Hematopoietic multipotent progenitor cell treated with erythropoietin and hydrocortisone succinate and interleukin-3 and kit ligand, for 8 days (in vitro differentiated cells): ENCODE measurements around the gene CLASP1.
"Not testable (repeated sequence)": the region's sequence is repeated elsewhere in the genome, so short reads cannot be mapped to it uniquely, and the experiment has no call there.

Experiments
- DNase-seq: peaks from one replicate; pipeline ENCODE4 v3.0.0-alpha.2; 2015

The CLASP1 gene

DNA sequence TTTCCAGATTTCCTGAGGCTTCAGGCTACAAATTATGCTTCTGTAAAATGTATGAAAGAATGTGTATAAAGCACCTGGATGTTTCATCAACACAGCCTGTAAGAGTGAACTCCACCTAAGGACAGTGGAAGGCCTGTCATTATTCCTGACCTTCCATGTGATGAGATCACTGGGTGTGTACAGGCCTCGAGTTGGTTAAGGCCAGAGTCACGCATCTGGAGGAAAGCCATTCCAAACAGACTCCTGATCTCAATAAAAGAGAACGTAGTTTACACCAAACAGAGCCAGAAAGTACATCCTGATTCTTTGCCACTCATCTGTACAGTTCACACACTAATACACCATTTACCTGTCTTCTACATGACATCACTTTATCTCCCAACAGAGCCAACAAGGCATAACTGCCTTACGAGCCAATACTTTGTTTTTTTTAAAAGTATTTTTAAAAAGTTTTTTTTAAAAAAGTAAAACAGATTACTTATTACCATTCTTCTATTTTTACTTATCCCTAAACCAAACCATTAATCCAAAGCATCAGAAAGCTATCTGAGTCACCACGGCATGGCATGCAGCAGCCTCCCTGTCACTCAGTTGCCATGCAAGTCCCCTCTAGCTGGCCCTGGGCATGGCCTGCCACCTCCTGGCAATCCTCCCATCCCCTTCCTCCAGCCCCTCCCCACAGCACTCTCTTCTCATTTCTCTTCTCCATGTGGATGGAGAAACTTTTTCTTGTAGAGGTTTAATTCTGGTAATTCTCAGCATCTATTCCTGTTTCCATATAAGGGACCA is 285.4 kb downstream of the CLASP1 start:
- DNase-seq: no peak

DNA sequence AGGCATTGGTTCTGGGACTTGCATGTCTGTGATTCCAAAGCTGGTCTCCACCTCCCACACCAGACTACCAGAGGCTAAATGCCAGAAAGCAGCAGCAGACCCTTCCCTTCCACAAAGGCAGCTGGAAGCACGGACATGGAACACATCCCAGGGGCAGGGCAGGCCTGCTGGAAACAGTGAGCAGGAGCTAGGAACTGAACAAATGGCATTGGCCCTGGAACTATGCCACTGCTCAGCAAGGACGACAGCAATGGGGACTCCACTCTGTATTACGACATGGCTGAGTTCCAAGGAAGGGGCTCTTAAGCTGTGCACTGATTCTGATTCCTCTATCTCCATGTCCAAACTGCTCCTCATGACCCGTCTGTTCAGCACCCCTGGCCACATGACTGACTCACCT is 286.5 kb downstream of the CLASP1 start:
- DNase-seq: no peak

DNA sequence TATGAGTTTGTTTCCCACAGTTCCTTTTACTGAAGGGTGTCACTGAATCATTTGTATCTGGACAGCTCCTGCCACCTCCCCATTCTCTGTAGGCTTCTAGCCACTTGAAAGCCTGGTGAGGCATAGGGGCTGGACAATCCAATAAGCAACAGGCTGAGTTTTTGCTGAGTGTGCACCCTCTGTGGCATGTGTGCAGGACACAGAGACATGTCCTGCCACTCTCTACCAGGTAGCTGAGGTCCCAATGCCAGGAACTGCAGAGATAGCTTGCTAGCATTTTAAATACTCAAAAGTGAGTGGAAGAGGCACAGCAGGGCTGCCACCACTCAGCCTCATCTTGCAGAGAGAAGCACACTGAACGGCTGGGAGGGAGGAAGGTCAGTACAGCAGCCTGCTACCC is 287.0 kb downstream of the CLASP1 start:
- DNase-seq: no peak

DNA sequence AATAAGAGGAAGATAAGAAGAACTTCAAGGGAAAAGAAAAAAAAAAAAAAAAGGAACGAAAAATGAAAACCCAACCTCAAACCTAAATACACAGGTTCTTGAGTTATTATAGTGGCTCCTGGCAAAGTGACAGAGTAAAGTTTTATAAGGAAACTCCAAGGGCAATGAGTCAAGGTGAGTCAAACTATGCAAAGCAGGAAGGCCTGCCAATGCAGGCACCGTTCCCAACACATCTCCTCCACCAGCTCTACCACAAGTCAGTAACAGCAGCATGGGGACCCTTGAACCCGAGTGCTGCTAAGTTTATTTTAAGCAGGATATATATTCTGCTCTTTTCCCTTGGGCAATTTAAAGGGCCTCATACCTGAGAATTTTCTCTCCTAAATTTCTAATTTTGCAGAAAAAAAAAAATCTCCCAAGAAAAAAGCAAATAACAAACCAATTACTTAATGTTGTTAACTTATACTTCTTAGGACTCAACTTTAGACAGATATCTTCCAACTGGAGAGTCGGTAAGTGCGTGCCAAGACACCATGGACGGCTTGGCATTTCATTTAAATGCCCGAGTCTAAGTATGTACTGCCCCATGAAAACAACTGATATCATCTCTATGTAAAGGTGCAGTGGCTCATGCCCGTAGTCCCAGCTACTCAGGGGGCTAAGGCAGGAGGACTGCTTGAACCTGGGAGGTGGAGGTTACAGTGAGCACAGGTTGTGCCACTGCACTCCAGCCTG is 288.5 kb downstream of the CLASP1 start:
- DNase-seq: no peak

DNA sequence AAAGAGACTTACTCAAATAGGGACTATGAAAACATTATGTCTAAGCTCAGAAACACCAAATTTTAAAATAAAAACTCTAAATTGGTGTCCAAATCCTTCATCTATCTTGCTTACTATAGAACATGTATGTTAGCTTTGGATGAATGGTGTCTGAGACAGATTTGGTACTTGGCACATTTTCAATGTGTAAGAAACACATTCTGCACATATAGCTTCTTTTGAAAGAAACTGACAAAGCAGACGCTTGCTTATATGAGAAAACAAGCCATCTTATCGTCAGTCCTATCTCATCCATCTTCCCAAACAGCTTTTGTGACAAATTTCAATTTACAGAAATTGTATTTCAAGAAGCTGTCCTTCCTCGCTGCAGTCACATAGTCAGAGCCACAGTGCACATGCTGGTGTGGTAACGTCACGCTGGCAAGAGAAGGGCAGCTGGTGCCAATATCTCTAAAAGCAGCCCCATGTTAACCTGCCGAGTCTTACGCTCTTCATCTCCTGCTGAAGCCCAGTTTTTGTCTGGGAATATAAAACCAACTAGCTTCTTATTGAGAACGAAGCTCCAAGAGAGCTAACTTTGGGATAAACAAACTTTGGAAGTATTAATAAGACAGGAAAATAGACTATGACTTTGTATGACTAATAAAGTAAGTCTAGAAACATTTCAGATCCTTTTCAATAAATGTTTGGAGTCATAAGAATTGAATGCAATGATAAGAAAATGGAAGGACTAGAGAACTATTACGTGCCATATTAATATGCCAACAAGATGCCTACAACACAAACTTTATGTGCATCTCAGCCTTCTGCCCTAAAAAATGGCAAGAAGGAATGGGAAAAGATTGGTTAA is 289.3 kb downstream of the CLASP1 start:
- DNase-seq: no peak

DNA sequence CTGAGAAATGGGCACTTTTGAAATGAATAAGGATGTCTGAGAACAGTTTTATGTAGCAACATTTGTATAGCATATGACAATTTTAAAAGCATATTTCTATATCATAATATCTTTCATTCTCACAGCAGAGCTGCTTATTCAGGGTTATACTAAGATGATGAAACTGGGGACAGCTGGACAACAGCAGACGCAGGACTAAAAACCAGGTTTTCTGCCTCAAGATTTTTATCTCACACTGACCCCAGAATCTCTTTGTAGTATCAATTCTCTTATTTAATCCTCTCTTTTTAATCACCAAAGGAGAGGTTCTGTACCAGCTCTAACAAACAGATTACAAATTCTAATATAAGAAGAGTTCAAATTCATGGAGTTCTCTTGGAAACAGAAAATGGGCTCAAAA is 290.1 kb downstream of the CLASP1 start:
- no peak for DNase-seq

DNA sequence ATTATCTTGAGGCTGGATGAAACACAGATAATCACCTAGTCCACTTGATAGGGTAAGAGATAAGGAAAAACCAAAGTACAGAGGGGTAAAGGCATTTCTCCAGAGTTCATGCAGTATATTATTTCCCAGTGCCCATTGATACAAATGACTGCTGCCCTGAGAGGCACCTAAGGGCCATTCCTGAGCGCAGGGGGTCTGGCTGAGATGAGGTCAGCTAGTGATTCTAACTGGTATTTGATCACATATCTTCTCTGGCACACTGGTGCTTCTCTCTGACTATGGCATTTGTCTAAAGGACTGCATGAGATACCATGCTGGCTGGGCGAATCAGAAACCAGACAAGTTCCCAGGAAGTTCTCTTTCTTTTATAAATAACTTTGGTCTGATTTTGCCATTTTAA is 291.0 kb downstream of the CLASP1 start:
- DNase-seq: no peak

DNA sequence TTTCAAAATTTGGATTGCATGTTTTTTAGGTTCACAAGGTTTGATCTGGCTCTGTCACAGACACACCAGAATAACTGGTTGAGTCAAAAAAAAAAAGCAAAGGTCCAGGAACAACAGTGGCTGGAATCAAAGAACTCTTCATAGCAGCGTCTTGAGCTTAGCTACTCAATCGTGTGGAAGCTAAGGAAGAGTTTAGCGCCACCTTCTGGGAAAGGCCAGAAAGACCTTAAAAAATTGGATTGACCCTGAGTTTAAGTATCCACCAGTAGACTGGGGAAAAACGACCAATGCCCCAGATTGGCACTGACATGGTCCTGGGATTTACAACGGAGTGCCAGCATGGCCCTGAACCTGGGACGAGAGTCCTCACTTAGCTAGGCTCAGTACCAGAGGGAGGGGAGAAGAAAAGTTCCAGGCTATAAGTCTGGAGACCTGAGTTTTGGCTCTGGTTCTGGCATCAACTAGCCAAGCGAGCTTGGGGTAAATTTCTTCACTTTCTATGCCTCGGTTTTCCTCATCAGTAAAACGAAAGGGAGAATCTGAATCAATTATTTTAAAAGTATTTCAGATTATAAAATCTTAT is 293.1 kb downstream of the CLASP1 start:
- peak; percentile 73 for DNase-seq

DNA sequence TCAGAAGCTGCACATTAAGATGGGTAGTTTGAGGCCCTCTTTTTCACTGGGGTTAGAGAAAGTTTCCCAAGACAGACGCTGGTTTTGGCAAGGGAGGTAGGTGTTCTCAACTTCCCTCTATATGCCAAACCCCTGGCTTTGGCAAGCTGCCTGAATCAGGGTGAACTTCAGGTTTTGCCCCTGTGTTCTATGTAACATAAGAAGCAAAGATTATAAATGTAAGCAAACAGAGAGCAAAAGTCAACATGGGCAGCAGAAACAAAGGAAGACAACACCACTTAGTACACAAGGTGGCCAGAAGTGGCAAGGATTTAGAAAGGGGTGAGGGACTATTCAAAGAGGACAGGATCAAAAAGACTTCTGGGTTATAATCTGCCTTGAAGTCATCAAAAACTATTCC is 293.8 kb downstream of the CLASP1 start:
- no peak for DNase-seq

DNA sequence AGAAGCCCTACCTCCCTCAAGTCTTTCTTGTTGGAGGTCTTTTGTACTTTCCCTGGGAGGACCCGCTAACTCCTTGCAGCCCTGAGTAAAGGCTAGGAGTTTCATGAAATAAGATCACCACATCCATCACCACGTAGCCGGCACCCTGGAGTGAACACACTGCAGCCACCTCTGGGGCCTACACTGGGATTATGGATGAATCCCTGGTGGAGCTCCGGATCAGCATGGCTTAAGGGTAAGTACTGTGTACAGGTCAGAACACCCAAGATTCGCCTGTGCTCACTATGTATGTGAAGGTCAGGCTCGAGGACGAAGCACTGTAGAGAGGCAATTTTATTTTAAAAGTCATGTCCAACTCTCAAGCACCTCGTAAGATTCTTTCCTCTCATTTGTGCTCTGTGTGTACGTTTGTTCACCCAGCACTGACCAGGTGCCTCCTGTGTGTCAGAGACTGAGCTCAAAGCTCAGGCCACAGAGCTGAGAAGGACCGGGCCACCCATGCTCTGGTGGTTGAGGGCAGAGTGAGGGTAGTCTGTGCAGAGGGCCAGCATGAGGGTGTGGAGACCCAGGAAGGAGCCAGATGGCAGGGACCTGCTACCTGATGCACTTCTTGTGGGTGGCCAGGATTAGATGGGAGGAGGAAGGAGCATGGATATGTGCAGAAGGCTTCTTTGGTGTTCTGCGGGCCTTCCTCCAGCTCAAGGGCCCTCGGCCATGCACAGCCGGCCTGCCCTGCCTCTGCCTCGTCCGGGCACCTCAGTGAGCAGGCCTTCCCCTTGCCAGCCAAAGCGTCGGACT is 297.5 kb downstream of the CLASP1 start:
- no peak for DNase-seq

DNA sequence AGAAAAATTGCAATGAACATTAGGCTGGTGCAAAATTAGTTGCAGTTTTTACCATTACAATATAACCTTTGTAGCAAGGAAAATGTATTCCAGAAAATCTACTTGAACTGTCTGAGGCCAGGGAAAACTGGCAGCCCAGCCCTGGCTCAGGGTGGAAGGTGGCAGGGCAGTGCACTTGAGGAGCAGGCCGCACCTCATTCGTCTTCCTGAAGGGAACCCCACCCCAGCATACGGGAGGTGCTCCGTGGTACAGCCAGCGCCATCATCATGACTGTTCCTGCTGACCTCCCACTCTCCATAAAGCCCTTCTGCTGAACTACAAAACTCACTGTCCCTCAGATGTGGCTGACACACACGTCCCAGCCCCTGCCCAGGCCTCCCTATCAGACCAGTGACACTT is 298.4 kb downstream of the CLASP1 start:
- DNase-seq: no peak

DNA sequence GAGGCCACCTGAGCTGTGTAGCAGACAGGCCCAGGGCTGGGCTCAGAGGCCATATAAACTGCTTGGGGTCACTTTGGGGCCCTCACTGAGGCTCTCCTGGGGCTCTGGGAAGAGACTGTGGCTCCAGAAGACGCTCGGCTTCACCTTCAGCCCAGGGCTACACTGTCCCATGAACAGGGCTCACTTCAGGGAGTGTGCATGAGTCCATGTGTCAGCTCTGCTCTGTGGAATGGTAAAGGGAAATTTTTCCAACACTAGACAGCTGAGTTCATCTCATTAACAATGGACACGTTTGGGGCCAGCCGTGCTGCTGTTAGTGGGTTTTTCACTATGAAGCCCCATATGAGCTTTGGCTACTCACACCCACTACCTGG is 298.9 kb downstream of the CLASP1 start:
- DNase-seq: no peak

DNA sequence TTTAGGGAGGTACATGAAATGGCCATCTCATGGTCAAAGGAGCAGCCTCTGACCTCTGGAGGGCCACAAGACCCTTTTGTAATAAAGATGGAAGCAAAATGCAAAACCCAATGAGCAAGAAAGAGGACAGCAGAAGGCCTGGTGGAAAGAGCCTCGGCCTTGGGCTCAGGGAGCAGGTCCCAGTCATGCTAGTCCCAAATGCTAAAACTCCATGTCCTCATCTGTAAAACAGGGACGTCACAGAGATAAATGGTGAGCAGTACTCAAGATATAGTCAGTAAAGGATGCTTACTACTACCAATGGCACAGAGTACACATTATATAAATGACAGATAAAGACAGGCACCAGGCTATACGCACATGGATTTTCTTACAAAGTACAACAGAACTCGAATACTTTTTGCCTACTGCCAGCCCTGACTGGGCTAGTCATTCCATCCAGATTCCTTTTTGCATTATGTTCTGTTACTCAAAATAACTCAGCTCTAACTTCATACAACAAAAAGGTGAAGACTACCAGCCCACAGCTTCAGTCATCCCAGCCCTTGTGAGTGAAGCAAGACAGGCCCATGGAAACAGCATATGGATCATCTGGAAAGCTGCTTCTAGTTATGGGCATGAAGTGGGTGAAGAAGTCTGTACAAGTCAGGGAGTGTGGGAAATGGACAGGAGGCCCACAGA is 299.4 kb downstream of the CLASP1 start:
- DNase-seq: no peak

DNA sequence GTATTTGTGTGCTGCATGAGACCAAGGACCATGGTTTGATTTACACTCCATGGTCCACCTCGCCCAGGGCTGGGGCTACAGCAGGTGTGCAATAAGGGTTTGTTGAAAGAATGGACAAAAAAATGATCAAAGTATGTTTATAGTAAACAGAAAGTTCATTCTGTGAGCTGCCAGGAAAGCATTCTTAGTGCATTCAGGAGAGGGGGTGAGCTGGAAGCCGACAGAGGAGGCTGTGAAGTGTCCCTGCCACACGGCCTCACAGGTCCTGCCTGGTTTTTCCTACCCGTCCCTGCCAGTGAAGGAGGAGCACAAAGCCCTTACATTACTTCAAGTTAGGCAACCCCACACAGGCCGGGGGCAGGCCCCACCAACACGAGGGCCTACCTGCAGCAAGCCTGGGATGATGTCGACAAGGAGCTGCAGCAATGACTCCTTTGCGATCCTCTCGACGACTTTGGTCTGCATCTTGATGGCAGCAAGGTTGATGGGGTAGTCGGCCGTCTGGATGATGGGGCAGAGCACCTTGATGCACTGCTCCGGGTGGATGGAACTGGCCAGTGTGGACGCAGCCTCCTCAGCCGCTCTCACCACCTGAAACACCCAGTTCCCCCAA is 301.0 kb downstream of the CLASP1 start:
- DNase-seq: no peak

DNA sequence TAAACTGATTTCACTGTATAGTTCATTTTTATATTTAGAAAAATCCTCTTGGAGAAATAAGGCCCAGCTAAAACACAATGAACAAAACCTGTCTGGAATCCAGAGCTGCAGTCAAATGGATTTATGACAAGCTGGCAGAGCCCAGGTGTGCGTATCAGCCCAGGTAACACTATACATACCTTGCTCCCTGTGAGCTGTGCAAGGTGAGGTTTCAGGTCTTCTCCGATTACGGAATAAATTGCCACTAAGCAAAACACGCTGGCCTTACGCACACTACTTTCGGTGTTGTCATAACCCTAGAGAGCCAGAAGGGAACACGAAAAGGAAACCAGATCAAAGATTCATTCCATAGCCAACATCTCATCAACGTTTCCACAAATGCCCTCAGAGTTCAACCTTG is 302.4 kb downstream of the CLASP1 start:
- no peak for DNase-seq

DNA sequence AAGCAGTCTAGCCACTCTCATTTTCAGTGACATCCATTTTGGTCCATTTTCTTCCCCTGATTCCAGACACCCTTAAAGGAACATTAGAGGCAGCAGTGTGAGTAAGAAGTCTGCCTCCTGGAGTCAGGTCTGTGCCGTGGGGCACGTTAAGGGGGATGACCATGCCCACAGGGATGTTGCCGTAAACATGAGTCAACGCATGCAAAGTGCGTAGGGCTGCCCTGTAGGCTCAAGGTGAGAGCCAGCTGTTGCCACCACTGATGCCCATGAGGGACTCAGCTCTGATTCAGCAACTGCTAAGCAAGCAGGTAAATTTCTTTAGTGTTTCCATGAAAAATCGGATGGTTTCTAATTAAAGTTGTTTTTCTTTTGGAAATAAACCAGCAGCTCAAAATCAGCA is 302.9 kb downstream of the CLASP1 start:
- DNase-seq: no peak

DNA sequence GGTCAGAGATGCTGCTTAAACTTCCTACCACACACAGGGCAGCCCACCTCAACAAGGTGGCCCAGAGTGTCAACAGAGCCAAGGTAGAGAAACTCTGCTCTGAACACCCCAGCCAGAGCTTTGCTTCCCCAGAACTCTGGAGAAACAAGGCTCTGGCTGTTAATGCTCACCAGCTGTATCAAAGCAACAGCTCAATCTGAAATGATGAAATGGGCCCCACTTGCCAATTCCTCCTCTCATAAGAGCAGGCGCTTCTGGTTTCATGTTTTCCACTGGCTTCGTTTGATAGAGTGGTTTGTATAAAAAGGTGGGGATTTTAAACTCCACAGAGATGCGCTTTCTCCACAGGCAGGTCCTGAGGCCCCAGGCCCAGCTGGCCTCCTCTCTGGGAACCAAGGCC is 303.4 kb downstream of the CLASP1 start:
- DNase-seq: no peak

DNA sequence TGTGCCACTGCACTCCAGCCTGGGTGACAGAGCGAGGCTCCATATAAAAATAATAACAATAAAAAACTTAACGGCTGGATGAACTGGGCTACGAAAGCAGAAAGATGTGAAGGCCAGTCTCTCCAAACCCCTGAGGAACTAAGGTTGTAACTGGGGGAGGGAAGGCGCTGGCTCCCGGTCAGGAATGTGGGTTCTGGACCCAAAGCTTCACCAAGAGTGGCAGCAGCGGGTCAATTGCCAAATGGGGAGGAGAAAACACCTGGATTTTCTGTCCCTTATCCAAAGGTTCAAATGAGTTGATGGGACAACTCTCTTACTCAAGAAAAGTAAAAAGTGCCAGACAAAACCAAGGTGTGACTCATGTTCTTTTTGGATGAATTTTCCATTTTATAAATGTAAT is 304.2 kb downstream of the CLASP1 start:
- DNase-seq: no peak

DNA sequence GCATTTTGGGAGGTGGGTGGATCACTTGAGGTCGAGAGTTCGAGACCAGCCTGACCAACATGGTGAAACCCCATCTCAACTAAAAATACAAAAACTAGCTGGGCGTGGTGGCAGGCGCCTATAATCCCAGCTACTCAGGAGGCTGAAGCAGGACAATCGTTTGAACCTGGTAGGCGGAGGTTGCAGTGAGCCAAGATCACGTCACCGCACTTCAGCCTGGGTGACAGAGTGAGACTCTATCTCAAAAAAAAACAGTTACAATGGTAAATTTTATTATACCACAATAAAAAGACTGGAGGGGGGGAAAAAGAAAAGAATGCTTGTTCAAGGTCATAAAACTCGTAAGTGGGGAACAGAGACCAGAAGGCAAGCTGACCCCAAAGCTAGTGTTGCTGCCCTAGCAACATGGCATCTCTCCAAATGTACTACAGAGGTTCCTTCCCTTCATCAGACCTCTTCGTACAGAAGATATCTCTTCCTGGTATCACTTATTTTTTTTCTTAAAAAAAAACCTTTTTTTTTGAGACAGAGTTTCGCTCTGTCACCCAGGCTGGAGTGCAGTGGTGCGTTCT is 305.3 kb downstream of the CLASP1 start:
- not testable (repeated sequence) for DNase-seq

DNA sequence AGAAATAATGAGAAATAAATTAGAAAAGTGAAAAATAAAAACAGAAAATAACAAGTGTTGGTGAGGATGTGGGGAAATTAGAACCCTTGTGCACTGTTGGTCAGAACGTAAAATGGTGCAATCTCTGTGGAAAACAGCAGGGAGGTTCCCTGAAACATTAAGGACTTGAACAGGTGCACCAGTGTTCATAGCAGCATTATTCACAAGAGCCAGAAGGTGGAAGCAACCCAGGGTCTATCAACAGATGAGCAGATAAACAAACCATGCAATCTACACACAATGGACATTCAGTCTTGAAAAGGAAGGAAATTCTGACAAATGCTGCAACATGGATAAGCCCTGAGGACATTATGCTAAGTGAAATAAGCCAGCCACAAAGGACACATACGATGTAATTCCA is 306.1 kb downstream of the CLASP1 start:
- no peak for DNase-seq

DNA sequence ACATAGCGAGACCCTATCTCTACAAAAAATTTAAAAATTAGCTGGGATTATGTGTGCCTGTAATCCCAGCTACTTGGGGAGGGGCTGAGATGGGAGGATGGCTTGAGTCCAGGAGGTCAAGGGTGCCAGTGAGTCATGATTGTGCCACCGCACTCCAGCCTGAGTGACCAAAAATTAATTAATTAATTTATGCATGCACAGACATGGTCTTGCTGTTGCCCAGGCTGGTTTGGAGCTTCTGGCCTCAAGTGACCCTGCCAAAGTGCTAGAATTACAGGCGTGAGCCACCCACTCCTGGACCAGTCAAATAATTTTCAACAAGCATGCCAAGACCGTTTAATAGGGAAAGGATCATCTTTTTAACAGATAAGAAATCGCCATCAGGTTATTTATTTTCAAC is 306.5 kb downstream of the CLASP1 start:
- no peak for DNase-seq
